Dedifferentiated amniotic fluid mesenchymal stem cell (primary cell): ENCODE results near the gene MCRIP2.
"Not testable (repeated sequence)": the region's sequence is repeated elsewhere in the genome, so short reads cannot be mapped to it uniquely, and the experiment has no call there.

ENCODE experiments used
- DNase-seq: peaks from one replicate; pipeline ENCODE4 v3.0.0-alpha.2; 2016; ENCODE audit errors: extremely low spot score

MCRIP2 gene

DNA sequence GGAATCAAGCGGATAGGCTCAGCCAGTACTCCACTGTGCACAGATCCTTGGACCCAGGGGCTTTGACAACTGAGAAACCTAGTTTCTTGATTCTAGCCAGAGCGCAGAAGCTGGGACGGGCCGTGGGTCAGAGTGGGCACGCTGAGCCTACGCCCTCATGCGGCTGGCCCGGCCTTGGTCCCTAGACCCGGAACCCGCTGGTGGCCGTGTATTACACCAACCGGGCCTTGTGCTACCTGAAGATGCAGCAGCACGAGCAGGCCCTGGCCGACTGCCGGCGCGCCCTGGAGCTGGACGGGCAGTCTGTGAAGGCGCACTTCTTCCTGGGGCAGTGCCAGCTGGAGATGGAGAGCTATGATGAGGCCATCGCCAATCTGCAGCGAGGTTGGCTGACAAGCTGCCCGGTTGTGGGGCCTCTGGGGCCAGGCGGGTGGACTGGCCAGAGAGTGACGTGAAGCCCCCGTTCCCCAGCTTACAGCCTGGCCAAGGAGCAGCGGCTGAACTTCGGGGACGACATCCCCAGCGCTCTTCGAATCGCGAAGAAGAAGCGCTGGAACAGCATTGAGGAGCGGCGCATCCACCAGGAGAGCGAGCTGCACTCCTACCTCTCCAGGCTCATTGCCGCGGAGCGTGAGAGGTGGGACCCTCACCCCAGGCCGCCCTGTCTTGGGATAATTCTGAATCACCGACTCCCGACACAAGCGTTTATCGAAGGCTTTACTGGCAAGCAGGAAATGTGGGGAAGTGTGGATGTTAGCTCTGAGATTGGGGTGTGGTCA is 39.5 kb downstream of the MCRIP2 start:
- no peak for DNase-seq

DNA sequence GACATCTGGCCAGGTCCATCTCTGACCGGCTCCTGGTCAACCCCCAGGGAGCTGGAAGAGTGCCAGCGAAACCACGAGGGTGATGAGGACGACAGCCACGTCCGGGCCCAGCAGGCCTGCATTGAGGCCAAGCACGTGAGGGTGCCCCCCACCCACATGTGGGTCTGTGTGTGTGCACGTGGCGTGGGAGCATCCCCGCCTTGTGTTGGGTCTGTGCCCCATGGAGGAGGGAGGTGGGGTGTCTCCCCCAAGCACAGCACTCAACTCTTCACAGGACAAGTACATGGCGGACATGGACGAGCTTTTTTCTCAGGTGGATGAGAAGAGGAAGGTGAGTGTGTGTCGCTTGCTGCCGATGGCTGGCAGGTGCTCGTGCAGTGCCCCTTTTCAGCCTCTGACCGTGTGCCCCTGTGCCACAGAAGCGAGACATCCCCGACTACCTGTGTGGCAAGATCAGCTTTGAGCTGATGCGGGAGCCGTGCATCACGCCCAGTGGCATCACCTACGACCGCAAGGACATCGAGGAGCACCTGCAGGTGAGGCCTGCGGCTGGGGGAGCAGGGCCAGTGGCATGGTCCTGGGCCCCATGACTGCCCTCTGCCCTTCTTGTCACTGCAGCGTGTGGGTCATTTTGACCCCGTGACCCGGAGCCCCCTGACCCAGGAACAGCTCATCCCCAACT is 40.3 kb downstream of the MCRIP2 start:
- DNase-seq: no peak

DNA sequence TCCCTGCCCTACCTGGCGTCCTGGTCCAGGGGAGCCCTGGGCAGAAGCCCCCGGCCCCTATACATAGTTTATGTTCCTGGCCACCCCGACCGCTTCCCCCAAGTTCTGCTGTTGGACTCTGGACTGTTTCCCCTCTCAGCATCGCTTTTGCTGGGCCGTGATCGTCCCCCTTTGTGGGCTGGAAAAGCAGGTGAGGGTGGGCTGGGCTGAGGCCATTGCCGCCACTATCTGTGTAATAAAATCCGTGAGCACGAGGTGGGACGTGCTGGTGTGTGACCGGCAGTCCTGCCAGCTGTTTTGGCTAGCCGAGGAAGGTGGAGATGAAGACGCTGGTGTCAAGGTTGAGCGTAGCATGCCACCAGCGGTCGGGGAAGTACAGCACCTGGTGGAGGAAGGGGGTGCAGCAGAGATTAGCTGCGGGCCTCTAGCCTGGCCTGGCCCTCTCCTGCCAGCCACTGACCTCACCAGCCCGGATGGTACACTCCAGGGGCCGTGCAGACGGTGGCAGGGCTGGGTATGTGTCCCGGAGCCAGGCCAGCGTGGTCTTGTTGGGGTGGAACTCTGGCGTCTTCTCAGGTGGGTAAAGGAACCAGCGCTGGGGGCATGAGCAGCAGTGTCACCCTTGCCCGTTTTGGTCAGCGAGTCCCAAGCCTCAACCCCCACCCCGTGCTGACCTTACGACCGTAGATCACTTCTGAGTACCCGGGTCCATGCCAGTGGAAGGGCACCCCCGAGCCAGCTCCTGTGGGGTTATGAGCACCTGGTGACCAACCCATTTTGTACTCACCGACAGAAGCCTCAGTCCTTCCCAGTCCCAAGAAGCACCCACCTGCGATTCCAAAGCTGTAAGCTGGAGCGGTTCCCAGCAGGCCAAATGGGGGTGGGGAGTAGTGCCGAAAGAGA is 41.1 kb downstream of the MCRIP2 start:
- DNase-seq: no peak

DNA sequence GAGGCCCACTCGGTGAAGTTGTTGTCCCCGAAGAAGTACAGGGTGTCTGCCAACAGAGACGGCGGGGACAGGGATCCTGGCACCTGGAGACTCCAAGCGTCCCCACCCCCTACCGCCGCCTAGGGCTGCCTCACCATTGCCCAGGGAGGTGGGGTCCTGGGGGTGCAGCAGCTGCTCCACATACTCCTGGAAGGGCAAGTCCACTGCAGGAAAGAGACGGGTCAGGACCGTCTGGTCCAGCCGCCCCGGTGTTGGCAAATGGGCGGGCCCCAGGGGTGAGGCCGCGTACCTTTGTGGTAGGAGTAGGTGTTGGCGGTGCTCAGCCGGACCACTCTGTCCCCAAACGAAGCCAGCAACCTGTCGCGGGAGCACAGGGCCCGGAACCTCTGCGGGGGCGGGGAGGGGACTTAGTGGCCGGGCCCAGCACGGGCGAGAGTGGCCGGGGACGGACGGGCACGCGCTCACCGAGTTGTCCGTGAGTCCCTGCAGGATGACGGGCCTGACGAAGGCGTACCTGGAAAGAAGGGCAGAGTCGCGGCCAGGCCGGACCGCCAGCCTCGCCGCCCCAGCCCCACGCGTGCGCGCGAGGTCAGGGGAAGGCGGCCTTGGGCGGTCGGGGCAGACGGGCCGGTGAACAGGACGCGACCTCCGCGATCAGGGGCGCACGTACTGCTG is 41.9 kb downstream of the MCRIP2 start:
- no peak for DNase-seq

DNA sequence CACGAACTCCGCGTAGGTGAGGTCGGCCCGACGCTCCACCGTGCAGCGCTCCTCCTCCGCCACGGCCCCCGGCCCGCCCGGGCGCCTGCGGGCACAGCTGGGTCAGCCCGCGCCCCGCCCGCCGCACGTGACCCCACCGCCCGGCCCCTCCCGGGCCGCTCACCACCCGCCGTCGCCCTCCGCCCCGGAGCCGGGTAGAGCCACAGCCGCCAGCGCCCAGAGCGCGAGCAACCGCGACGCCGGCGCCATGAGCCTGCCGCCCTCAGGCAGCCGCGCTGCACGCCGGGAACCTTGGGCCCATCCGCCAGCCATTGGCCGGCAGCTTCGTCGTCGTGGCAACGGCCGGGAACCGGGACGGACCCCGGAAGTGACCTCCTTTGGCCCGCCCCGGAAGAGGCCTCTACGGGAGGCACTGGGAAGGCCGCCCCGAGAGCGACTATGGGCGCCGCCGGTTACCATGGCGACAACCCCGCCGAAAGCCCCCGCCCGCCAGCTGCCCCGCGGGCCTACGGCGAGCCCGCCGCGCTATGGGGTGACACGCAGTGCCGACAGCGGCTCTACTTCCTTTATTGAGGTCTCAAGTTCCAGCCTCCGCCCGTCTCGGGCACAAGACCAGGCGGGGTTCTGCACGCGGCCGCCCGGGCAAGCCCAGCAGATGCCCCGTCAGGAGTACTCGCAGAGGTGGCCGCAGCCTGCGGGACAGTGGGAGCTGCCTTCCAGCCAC is 42.6 kb downstream of the MCRIP2 start, which contains the start of gene JMJD8:
TSS of gene JMJD8 (minus strand) at position 264 of the 724 bp plus-strand sequence. CDS start at position 249, 15 bp downstream.
- peak; percentile 92 for DNase-seq

DNA sequence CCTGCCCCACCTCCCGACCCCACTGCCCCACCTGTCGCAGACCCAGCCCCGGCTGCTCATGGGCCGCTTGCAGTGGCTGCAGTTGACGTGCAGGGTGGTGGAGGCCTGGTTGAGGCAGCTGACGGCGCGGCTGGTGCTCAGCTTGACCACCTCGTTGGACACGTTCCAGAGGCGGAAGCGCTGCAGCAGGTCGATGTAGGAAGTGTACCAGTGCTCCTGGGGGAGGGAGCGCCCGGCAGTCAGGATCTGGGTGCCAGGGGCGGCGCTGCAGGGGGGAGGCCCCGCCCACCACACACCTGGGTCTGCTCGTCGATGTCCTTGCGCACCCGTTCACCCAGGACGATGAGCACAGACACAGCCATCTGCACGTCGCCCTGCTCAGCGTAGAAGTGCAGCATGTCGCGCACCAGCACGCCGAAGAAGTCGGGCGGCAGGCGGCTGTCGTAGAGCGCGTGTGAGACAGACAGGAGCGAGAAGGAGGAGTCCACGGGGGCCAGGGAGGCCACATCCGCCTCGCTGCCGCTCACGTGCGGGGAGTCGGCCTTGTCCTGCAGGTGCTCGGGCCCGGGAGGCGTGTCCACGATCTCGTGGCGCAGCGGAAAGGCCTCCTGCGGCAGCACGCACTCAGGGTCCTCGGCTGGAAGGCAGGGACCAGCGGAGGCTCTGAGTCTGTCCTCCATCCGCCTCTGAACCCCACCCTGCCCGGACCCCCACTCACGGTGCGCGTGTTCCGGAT is 43.5 kb downstream of the MCRIP2 start:
- no peak for DNase-seq

DNA sequence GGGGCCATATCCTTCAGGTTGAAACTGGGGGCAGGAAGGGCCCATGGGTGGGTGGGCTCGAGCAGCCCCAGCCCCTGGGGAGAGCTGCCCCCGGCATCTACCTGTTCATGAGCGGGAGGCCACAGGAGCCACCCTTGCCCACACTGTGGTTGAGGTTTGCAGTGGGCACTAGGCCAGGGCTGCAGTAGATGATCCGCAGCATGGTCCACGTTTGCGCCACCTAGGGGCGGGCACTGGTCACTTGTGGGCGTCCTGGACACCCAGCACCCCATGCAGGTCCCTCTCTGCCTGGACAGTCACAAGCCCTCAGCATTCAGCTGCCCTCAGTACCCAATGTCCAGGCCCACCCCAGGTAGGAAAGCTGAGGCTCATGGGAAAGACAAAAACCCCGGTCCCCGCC is 44.3 kb downstream of the MCRIP2 start:
- DNase-seq: no peak

DNA sequence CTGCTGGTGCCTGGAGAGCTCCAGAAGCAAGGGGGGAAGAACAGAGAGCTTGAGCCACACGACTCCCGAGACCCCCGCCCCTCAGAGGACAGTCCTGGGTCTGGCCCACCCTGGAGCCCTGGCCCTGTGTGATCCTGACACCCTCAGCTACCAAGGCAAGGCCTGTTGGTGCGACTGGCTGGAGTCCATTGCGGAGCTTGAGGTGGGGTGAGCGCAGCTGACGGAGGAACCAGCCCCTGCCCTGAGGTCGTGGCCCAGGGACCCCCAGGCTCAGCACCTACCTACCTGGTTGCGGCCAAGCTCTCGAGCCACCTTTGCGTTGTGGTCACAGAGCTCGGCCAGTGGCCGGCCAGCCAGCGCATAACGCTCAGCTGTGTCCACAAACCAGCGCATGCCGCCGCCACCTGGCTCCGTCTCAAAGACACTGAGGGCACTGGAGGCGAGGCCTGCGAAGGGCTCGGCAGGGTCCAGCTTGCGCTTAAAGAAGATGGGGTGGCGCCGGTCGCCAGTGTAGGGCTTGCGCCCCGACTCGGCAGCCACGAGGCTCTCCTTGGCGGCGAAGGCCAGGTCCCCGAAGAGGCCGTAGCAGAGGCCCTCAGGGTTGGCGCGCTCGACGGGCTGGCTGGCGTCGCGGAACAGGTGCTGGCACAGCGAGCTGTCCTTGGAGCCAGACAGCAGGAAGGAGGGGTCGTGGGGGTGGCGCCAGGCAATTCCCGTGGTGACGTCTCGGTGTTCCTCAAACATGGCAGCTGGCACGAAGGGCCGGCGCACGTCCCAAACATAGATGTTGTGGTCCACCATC is 45.0 kb downstream of the MCRIP2 start:
- DNase-seq: no peak

DNA sequence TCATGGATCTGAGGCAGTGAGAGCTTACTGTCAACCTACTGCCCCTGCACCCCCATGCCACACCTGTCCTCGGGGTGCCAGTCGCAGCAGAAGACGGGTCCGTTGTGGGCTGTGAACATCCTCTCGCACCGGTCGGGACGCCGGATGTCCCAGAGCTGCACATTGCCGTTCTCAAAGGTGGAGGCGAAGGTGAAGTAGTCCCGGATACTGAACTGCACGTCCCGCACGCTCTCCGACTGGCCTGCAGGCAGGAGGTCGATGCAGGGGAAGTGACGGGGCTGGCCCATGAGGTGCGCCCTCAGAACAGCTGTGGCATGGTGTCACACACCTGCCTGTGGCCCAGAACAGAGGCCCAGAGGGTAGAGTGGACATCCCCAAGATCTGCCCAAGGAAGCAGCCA is 45.9 kb downstream of the MCRIP2 start:
- DNase-seq: no peak

DNA sequence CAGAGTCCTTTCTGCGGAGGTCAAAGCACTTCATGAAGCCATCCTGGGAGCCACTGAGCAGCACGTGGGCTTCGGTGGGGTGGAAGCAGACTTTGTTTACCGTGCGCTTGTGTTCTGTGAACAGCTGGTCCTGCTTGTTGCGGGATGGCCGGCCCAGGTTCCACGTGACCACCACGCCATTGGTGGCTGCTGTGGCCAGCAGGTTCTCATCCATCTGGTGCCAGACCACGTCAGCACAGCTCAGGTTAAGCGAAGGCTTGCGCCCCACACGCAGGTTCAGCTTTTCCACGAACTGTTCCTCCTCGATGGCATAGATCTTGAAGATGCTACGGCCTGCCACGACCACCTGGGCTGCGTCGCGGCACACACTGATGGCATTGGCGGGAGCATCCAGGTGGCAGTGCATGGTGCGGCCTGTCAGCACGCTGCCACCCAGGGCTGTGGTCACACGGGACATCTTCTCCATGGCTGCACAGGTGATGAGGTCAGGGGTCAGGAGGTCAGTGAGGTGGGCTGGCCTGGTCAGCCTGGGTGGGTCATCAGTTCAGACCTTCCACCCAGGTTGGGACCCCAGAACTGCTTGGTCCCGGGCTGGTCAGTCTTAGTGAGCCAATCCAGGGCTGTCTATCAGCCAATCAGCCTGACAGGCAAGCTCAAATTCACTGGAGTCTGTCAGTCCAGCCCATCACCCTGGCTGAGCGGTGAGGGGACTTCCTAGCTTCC is 47.7 kb downstream of the MCRIP2 start:
- DNase-seq: no peak

DNA sequence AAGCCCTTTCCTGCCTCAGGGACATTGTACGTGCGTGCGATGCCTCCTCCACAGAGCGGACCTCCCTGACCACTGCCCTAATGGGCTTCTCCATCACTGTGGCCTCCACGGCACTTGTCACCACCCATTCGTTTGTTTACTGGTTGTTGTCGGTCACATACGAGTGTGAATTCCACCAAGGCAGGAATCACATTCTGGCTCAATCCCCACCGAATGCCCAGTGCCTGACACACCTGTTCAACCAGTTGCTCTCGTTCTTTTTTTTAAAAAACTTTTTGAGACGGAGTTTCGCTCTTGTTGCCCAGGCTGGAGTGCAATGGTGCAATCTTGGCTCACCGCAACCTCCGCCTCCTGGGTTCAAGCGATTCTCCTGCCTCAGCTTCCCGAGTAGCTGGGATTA is 49.6 kb downstream of the MCRIP2 start:
- not testable (repeated sequence) for DNase-seq

DNA sequence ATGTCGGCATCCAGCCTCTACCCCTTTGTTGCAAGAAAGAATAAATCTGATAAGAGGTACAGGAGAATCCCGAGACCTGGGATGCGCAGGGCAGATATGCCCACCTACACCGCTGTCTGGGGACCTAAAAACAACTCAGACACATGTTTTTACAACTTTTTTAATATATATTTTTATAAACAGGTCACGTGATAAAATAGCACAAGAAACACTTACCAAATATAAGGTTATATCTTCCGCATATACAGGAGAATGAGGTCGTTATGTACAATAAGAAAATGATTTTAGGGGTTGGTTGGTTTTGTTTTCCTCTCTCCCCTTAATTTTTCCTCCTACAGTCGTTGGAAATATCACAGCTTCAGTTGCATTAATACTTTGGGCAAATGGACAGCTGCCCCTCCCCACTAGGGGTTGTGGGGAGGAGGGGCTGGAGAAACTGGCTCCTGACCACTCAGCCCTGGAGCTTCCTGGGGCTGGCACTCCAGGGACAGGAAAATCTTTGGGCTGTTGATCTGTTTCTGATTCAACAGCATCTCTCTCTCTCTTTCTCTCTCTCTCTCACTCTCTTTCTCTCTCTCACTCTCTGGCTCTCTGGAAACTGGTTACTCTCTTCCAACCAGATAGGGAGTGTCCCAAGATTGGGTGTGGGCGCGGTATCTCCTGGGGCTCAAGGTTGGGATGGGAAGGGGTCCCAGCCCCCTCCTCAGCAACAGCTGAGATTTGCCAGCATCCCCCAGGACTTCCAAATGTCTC is 50.9 kb downstream of the MCRIP2 start:
- DNase-seq: no peak

DNA sequence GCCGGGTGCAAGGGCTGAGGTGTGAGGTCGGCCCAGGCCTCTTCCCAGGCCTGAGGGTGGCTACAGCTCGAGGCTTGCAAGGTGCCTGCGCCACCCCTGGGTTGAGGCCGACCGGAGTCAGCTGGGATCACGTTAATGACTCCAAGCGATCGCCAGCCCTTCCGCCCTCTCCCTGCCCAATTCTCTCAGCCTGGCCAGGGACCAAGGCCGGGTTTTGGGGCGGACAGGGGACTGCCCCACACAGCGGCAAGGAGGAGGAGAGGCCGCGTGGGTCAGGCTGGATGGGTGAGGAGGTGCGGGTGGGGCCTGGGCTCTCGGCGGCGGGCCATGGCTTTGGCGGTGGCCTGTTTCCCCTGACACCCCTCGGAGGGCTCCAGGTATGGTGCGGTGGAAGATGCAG is 51.7 kb downstream of the MCRIP2 start:
- DNase-seq: no peak

DNA sequence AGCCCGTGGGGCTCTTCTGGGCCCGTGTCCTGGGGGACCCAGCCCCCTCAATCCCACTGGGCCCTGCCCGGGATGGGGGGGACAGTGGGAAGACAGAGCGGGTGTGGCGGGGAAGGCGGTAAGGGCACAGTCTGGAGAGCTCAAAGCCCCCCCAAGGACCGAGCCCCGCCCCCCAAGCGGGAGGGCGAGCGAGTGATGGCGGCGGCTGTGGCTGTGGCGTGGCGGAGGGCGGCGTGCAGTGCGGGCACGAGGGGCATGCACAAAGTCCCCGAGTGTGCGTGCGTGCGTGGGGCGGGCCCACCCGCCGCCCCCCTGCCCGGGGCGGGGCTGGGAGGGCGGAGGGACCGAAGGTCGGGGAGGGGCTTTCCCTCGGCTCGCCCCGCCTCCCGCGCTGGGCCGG is 52.1 kb downstream of the MCRIP2 start:
- no peak for DNase-seq

DNA sequence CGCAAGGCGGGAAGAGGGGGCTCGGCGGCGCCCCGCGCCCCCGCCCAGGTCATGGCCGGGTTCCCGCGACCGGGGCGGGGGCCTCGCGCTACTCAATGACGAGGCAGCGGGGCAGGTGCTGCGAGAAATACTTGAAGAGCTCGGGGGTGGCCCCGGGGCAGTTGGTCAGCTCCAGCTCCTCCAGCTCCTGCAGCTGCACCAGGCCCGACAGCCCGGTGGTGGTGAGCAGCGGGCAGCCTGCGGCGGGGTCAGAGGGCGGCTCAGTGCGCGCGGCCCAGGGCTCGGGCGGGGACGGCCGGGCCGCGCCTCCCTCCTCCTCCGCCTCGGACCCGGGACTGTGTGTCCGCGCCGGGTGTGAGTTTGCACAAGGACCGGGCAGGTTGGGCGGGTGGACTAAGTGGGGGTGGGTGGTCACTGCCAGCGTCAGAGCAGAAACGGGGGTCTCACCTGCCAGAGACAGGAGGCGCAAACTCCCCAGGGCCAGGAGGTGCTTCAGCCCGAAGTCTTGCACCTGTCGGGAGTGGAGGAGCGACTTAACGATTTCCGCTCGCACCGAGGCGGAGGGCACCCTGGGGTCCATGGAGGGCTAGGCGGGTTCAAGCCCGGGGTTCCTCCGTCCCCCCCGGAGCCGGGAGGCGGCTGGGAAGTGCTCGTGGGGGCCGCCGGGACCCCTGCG is 52.7 kb downstream of the MCRIP2 start:
- no peak for DNase-seq

DNA sequence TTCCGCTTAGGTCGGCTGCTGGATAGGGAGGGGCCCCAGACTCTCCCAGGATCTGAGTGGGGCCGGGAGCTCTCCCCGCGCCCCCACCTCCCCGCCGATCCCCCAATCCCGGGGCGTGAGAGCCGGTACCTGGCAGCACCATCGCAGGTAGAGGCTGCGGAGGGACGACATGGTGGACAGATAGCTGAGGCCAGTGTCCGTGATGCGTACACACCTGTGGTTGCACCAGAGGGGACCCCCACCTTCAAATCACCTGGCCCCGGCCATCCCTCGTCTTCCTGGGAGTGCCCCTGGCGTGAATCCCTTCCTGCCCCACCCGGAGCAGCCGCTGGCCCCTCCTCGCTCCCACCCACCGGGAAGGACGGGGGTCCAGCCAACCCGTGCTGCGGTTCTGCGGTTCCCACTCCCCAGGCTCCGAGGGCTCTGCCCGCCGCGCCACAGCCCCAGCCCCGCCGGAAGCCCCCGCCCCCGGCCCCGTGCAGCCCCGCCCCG is 53.3 kb downstream of the MCRIP2 start:
- no peak for DNase-seq

DNA sequence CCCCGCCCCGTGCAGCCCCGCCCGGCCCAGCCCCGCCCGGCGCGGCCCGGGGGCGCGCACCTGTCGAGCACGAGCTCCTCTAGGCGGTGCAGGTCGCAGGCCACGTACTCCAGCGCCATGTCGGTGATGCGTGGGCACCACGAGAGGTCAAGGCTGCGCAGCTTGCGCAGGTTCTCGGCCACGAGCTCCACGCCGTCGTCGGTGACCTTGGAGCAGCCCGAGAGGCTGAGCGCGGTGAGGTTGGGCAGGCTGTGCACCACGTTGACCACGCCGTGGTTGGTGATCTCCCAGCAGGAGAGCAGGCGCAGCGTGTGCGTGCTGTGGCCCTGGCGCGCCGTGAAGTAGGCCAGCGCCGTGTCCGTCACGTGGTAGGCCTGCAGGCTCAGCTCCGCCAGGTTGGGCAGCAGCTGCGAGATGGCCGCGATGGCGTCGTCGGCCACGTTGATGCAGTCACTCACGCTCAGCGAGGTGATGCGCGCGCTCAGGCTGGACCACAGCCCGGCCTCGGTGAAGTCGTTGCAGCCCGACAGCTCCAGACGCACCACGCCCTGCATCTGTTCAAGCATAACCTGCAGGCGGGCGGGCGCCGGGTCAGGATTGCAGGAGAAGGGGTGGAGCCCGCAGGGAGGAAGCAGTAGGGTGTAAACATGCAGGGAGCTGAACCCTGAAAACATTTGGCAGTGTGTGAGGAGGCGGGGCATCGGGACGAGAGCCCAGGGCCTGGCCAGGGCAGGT is 53.9 kb downstream of the MCRIP2 start:
- DNase-seq: no peak
